Uterus (tissue), 4 donors: ENCODE data around the gene KPNA1. TPM values are rescaled to one million over a fixed set of nuclear protein-coding genes. Genes with fewer than 3 reads are reported as not detected.

Source experiments
- DNase-seq, 2 donors: peaks; one replicate each; pipeline ENCODE4 v3.0.0-alpha.2; 2019 to 2020
- H3K27ac ChIP-seq, 2 donors: fragments of 200-600 bp; sonication (generic); 1 replicate in 1 of 2; 2 replicates in 1 of 2; pipeline ENCODE4 v1.5.1; 2016 to 2018
- H3K27me3 ChIP-seq, 2 donors: fragments of 200-600 bp; sonication (generic); one replicate each; pipeline ENCODE4 v1.5.1; 2018 to 2019; ENCODE audit warnings: control low read depth in 1 of 2
- H3K36me3 ChIP-seq, 2 donors: fragments of 200-600 bp; sonication (generic); one replicate each; pipeline ENCODE4 v1.5.1; 2019; ENCODE audit warnings: control low read depth in 1 of 2
- H3K4me1 ChIP-seq, 2 donors: fragments of 200-600 bp; sonication (generic); one replicate each; pipeline ENCODE4 v1.5.1; 2018 to 2019; ENCODE audit warnings: control low read depth in 1 of 2
- H3K4me3 ChIP-seq, 2 donors: fragments of 200-600 bp; sonication (generic); 1 replicate in 1 of 2; 2 replicates in 1 of 2; pipeline ENCODE4 v1.5.1; 2018 to 2019; ENCODE audit warnings: mild to moderate bottlenecking in 1 of 2
- H3K9me3 ChIP-seq, 2 donors: fragments of 200-600 bp; sonication (generic); one replicate each; pipeline ENCODE4 v1.5.1; 2019; ENCODE audit warnings: control low read depth in 1 of 2
- CTCF ChIP-seq, 4 experiments: fragments of 200-600 bp in 2 of 4; fragments of 450-650 bp in 2 of 4; sonication (generic) in 2 of 4; IDR thresholded peaks; one replicate each; pipeline ENCODE4 v1.5.1; 2016 to 2019; ENCODE audit warnings: antibody characterized with exemption in 4 of 4, mild to moderate bottlenecking in 2 of 4, moderate library complexity in 1 of 4
- POLR2A ChIP-seq, 2 donors: fragments of 450-650 bp; IDR thresholded peaks; one replicate each; pipeline ENCODE4 v1.6.1; 2016; ENCODE audit warnings: antibody characterized with exemption in 2 of 2, mild to moderate bottlenecking in 1 of 2, moderate library complexity in 1 of 2
- intact Hi-C: fragments of 100-400 bp; cut with DNase I; formaldehyde crosslinking; loops from one replicate; pipeline ENCODE4 v1.15.1; 2023; ENCODE audit warnings: low total_unique reads
- total RNA-seq, 4 donors: library from RNA; depleted of rRNA in 3 of 4; stranded (reverse); fragments of >200 nt in 3 of 4; gene quantifications; one replicate each; pipeline versions ENCODE4 v1.1.0 to v1.2.4, GENCODE V29; 2014 to 2023
- donor health status: DM: yes; HTN: yes; CAD: no.

KPNA1 gene
- total RNA-seq, 4 donors from 2014 or later, result 37.4 to 88.3 (median 46.4) TPM

GRCh38 chr3:122553171-122553570 is 38.4 kb upstream of the KPNA1 start:
- H3K36me3 ChIP-seq, result no peaks in the 10 kb centered on the region
- H3K27ac ChIP-seq, result no peak overlapping the region
- TF ChIP-seq CTCF (IDR thresholded peaks at IDR 0.05) (no peak), POLR2A (IDR thresholded peaks at IDR 0.05) (no peak)

GRCh38 chr3:122548619-122549018 is 33.9 kb upstream of the KPNA1 start:
- Histone ChIP-seq H3K4me1 (no peaks in the 10 kb centered on the region), H3K27me3 (no peaks in the 10 kb centered on the region), H3K4me3 (no peak overlapping the region), H3K9me3 (no peaks in the 10 kb centered on the region), H3K36me3 (no peaks in the 10 kb centered on the region), H3K27ac (no peak overlapping the region)
- intact Hi-C loops, result no loop called here
- no peak for DNase-seq
- TF ChIP-seq CTCF (IDR thresholded peaks at IDR 0.05) (no peak), POLR2A (IDR thresholded peaks at IDR 0.05) (no peak)

More at GRCh38 chr3:122553171-122553570, 38.4 kb upstream of the KPNA1 start:
- no peak for DNase-seq
- Histone ChIP-seq H3K27me3 (no peaks in the 10 kb centered on the region), H3K4me3 (no peak overlapping the region), H3K4me1 (no peaks in the 10 kb centered on the region), H3K9me3 (no peaks in the 10 kb centered on the region)
- intact Hi-C loops, result no loop called here

- Histone ChIP-seq H3K36me3 (no peaks in the 10 kb centered on the region), H3K27ac (no peak overlapping the region)
Observed at GRCh38 chr3:122548076-122548475, 33.3 kb upstream of the KPNA1 start.

GRCh38 chr3:122546151-122546550 is 31.4 kb upstream of the KPNA1 start:
- no peak overlapping the region for H3K27ac ChIP-seq
- intact Hi-C loops, result no loop called here
- no peak for DNase-seq
- no peak overlapping the region for H3K4me3 ChIP-seq
- H3K9me3 ChIP-seq, result no peaks in the 10 kb centered on the region
- TF ChIP-seq CTCF (IDR thresholded peaks at IDR 0.05), result no peak
- TF ChIP-seq POLR2A (IDR thresholded peaks at IDR 0.05), result no peak
- no peaks in the 10 kb centered on the region for H3K36me3 ChIP-seq
- H3K4me1 ChIP-seq, result no peaks in the 10 kb centered on the region
- no peaks in the 10 kb centered on the region for H3K27me3 ChIP-seq

More at GRCh38 chr3:122548076-122548475, 33.3 kb upstream of the KPNA1 start:
- Histone ChIP-seq H3K27me3 (no peaks in the 10 kb centered on the region), H3K9me3 (no peaks in the 10 kb centered on the region), H3K4me1 (no peaks in the 10 kb centered on the region), H3K4me3 (no peak overlapping the region)
- TF ChIP-seq CTCF (IDR thresholded peaks at IDR 0.05) (no peak), POLR2A (IDR thresholded peaks at IDR 0.05) (no peak)
- intact Hi-C loops, result no loop called here
- no peak for DNase-seq

GRCh38 chr3:122538956-122539490 is 24.3 kb upstream of the KPNA1 start:
- Histone ChIP-seq H3K4me1 (no peaks in the 10 kb centered on the region), H3K27ac (no peak overlapping the region), H3K27me3 (no peaks in the 10 kb centered on the region), H3K4me3 (no peak overlapping the region), H3K9me3 (no peaks in the 10 kb centered on the region), H3K36me3 (no peaks in the 10 kb centered on the region)
- no peak for DNase-seq
- TF ChIP-seq POLR2A (IDR thresholded peaks at IDR 0.05), result no peak
- TF ChIP-seq CTCF (IDR thresholded peaks at IDR 0.05), result no peak
- intact Hi-C loops, result no loop called here
